ENCODE measurements around the gene ZNF804B.

- TF ChIP-seq CTCF (conservative IDR thresholded peaks at IDR 0.05; ENCODE audit: low read depth, low read length) = no peak
- TF ChIP-seq RCOR1 (IDR thresholded peaks at IDR 0.05; ENCODE audit: insufficient replicate concordance, low read length) = no peak
- TF ChIP-seq POLR2A (IDR thresholded peaks at IDR 0.05; ENCODE audit: low read depth, low read length) = no peak
- no peak for TF ChIP-seq BHLHE40 (IDR thresholded peaks at IDR 0.05; ENCODE audit: low read depth, low read length)
- no peak for TF ChIP-seq MAFK (IDR thresholded peaks at IDR 0.05; ENCODE audit: low read depth, low read length)
- TF ChIP-seq MXI1 (IDR thresholded peaks at IDR 0.05; ENCODE audit: borderline replicate concordance, low read depth, low read length) = no peak
- no peak for TF ChIP-seq MAZ (IDR thresholded peaks at IDR 0.05; ENCODE audit: borderline replicate concordance, low read depth, low read length)
- TF ChIP-seq FOS (IDR thresholded peaks at IDR 0.05; ENCODE audit: low read depth, low read length) = no peak
- no peak for TF ChIP-seq USF2 (IDR thresholded peaks at IDR 0.05; ENCODE audit: low read depth, low read length)
- no peak for TF ChIP-seq RFX5 (IDR thresholded peaks at IDR 0.05; ENCODE audit: low read depth, low read length)
- TF ChIP-seq SMC3 (IDR thresholded peaks at IDR 0.05; ENCODE audit: low read depth, low read length) = no peak
- TF ChIP-seq RAD21 (IDR thresholded peaks at IDR 0.05; ENCODE audit: low read length) = no peak
Measured at GRCh38 chr7:89103564-89103963, 344.1 kb downstream of the ZNF804B start.
